Neural cell (in vitro differentiated cells): ENCODE results near the gene MYOM1. TPM values are rescaled to one million over a fixed set of nuclear protein-coding genes. Genes with fewer than 3 reads are reported as not detected.

Experiments used
- H2AFZ ChIP-seq: fragments of 200-600, 300-800 bp; sonication (generic), shearing (Covaris generic); 2 replicates; pipeline ENCODE4 v1.6.0; 2014; ENCODE audit warnings: low read depth, mild to moderate bottlenecking, antibody characterized with exemption, low read length, moderate library complexity
- H3F3A ChIP-seq: fragments of 200-600 bp; shearing (Covaris generic); 2 replicates; pipeline ENCODE4 v1.6.1; 2016; ENCODE audit warnings: mild to moderate bottlenecking, moderate library complexity, mixed read lengths, antibody characterized with exemption, low read length; ENCODE audit not compliant: insufficient read depth, poor library complexity, severe bottlenecking
- H3K27ac ChIP-seq: fragments of 200-600, 300-800 bp; sonication (generic), shearing (Covaris generic); 2 replicates; pipeline ENCODE4 v1.5.1; 2014; ENCODE audit warnings: mild to moderate bottlenecking, low read length, moderate library complexity
- H3K27me3 ChIP-seq: fragments of 300-800, 200-600 bp; sonication (generic), shearing (Covaris generic); 2 replicates; pipeline ENCODE4 v1.6.0; 2014; ENCODE audit warnings: mild to moderate bottlenecking, low read depth, low read length, moderate library complexity; ENCODE audit not compliant: insufficient read depth
- H3K36me3 ChIP-seq: fragments of 300-800, 200-600 bp; sonication (generic), shearing (Covaris generic); 2 replicates; pipeline ENCODE4 v1.5.1; 2014; ENCODE audit warnings: mild to moderate bottlenecking, antibody characterized with exemption, low read length, moderate library complexity; ENCODE audit not compliant: insufficient read depth
- H3K4me2 ChIP-seq: fragments of 300-800, 200-600 bp; sonication (generic), shearing (Covaris generic); 2 replicates; pipeline ENCODE4 v1.6.0; 2014; ENCODE audit warnings: mild to moderate bottlenecking, low read length
- H3K4me3 ChIP-seq: fragments of 300-800, 200-600 bp; sonication (generic), shearing (Covaris generic); 2 replicates; pipeline ENCODE4 v1.5.1; 2014; ENCODE audit warnings: mild to moderate bottlenecking, low read length, moderate library complexity
- H3K79me2 ChIP-seq: fragments of 200-600 bp; shearing (Covaris generic); replicated peaks from 2 replicates; pipeline ENCODE4 v1.6.0; 2014; ENCODE audit warnings: mild to moderate bottlenecking, low read length, moderate library complexity; ENCODE audit not compliant: insufficient read depth
- H3K9ac ChIP-seq: fragments of 300-800, 200-600 bp; sonication (generic), shearing (Covaris generic); 2 replicates; pipeline ENCODE4 v1.6.1; 2016; ENCODE audit warnings: mild to moderate bottlenecking, low read length, mixed read lengths
- H3K9me2 ChIP-seq: fragments of 200-600 bp; shearing (Covaris generic); 2 replicates; pipeline ENCODE4 v1.6.1; 2016; ENCODE audit warnings: mild to moderate bottlenecking, low read length, mixed read lengths; ENCODE audit not compliant: insufficient read depth
- H3K9me3 ChIP-seq: fragments of 200-600, 300-800 bp; sonication (generic), shearing (Covaris generic); 2 replicates; pipeline ENCODE4 v1.6.1; 2016; ENCODE audit warnings: mild to moderate bottlenecking, mixed run types, low read length, moderate library complexity, mixed read lengths
- H4K20me1 ChIP-seq: fragments of 200-600 bp; shearing (Covaris generic); 2 replicates; pipeline ENCODE4 v1.6.1; 2016; ENCODE audit warnings: mild to moderate bottlenecking, mixed run types; ENCODE audit not compliant: insufficient read depth
- CTCF ChIP-seq: fragments of 450-650 bp; IDR thresholded peaks from 2 replicates; pipeline ENCODE4 v1.5.1; 2014; ENCODE audit warnings: antibody characterized with exemption, mild to moderate bottlenecking, moderate library complexity; ENCODE audit not compliant: poor library complexity, severe bottlenecking
- EP300 ChIP-seq: fragments of 450-650 bp; conservative IDR thresholded peaks from 2 replicates; pipeline ENCODE4 v1.6.1; 2014; ENCODE audit warnings: antibody characterized with exemption, mild to moderate bottlenecking, moderate library complexity; ENCODE audit not compliant: poor library complexity, severe bottlenecking
- EZH2 ChIP-seq: fragments of 200-600, 300-800 bp; shearing (Covaris generic), sonication (generic); IDR thresholded peaks from 2 replicates; pipeline ENCODE4 v1.6.1; 2014; ENCODE audit warnings: antibody characterized with exemption, low read length, borderline replicate concordance, mild to moderate bottlenecking; ENCODE audit not compliant: insufficient read depth, poor library complexity, severe bottlenecking
- MXI1 ChIP-seq: fragments of 450-650 bp; conservative IDR thresholded peaks from 2 replicates; pipeline ENCODE4 v1.6.1; 2014; ENCODE audit warnings: antibody characterized with exemption, mild to moderate bottlenecking; ENCODE audit not compliant: poor library complexity, severe bottlenecking
- POLR2AphosphoS5 ChIP-seq: IDR thresholded peaks from 2 replicates; pipeline ENCODE4 v1.6.1; 2012
- RAD21 ChIP-seq: fragments of 450-650 bp; conservative IDR thresholded peaks from 2 replicates; pipeline ENCODE4 v1.6.1; 2014; ENCODE audit warnings: antibody characterized with exemption, mild to moderate bottlenecking, moderate library complexity
- REST ChIP-seq: IDR thresholded peaks from 2 replicates; pipeline ENCODE4 v1.6.1; 2012; ENCODE audit warnings: borderline replicate concordance
- SMC3 ChIP-seq: fragments of 450-650 bp; conservative IDR thresholded peaks from 2 replicates; pipeline ENCODE4 v1.6.1; 2014; ENCODE audit warnings: antibody characterized with exemption, mild to moderate bottlenecking, moderate library complexity; ENCODE audit not compliant: poor library complexity
- TAF1 ChIP-seq: IDR thresholded peaks from 2 replicates; pipeline ENCODE4 v1.6.1; 2012; ENCODE audit warnings: low read depth
- polyA plus RNA-seq: library from polyadenylated mRNA; depleted of rRNA; stranded (reverse); fragments of >200 nt; gene quantifications from 2 replicates; pipeline ENCODE4 v1.2.3, GENCODE V29; 2014

The MYOM1 gene
- polyA plus RNA-seq, 1 donor from 2014 or later = 1.7 TPM

GRCh38 chr18:3054780-3055179 is 165.0 kb downstream of the MYOM1 start:
- Histone ChIP-seq H3K9me3 (no peaks in the 10 kb centered on the region), H3K27me3 (no peaks in the 10 kb centered on the region), H3K9me2 (no peaks in the 10 kb centered on the region), H3K4me3 (no peak overlapping the region), H2AFZ (no peak overlapping the region), H3K4me2 (no peak overlapping the region), H4K20me1 (no peaks in the 10 kb centered on the region), H3K36me3 (no peaks in the 10 kb centered on the region), H3F3A (no peaks in the 10 kb centered on the region), H3K9ac (no peak overlapping the region), H3K79me2 (no peaks in the 10 kb centered on the region), H3K27ac (no peak overlapping the region)
- TF ChIP-seq POLR2AphosphoS5 (no peak), EZH2 (no peak)

DNA sequence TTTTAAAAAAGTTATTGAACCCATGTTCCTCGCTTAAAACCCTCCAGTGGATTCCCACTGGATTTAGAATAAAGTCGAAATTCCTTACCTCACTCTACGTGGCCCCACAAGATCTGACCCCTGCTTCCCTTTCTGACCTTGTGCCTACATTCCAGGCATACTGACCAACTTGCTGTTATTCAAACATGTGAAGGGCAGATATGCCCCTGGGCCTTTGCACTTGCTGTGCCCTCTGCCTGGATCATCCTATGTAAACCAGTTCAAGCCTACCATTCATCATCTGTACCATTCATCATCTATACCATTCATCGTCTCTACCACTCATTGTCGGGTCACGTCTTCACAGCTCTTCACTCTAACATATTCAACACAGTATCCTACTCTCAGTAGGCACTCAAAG is 165.6 kb downstream of the MYOM1 start:
- no peak overlapping the region for H2AFZ ChIP-seq
- H3K4me3 ChIP-seq = no peak overlapping the region
- no peaks in the 10 kb centered on the region for H3F3A ChIP-seq
- no peaks in the 10 kb centered on the region for H3K9me2 ChIP-seq
- no peak overlapping the region for H3K9ac ChIP-seq
- H4K20me1 ChIP-seq = no peaks in the 10 kb centered on the region
- no peaks in the 10 kb centered on the region for H3K9me3 ChIP-seq
- no peak for TF ChIP-seq RAD21
- TF ChIP-seq MXI1 = no peak
- TF ChIP-seq CTCF = no peak
- no peak for TF ChIP-seq EP300
- no peak for TF ChIP-seq EZH2
- no peak for TF ChIP-seq REST
- TF ChIP-seq POLR2AphosphoS5 = no peak
- TF ChIP-seq TAF1 = no peak
- no peak for TF ChIP-seq SMC3
- no peak overlapping the region for H3K27ac ChIP-seq
- no peaks in the 10 kb centered on the region for H3K79me2 ChIP-seq
- no peaks in the 10 kb centered on the region for H3K27me3 ChIP-seq
- no peak overlapping the region for H3K4me2 ChIP-seq
- no peaks in the 10 kb centered on the region for H3K36me3 ChIP-seq

DNA sequence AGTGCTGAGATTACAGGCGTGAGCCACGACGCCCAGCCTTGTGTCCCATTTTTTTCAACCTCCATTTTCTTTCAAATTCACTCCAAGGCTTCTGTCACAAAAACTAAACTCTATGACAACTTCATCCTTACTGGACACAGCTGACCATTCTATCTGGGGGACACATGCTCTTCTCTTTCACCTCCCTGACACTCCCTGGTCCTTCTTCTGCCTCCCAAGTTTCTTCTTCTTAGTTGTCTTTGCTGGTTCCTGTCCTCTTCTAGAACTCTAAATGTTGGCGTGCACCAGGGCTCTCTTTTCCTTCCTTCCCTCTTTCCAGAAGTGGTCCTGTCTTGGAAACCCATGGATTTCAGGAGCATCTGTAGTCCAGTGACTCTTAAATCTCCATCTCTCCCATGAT is 166.7 kb downstream of the MYOM1 start:
- Histone ChIP-seq H3K27me3 (no peaks in the 10 kb centered on the region), H3K9me3 (no peaks in the 10 kb centered on the region), H3F3A (no peaks in the 10 kb centered on the region), H3K36me3 (no peaks in the 10 kb centered on the region), H3K4me3 (no peak overlapping the region), H3K9me2 (no peaks in the 10 kb centered on the region), H4K20me1 (no peaks in the 10 kb centered on the region), H3K79me2 (no peaks in the 10 kb centered on the region), H3K4me2 (no peak overlapping the region), H3K9ac (no peak overlapping the region), H2AFZ (no peak overlapping the region), H3K27ac (no peak overlapping the region)
- TF ChIP-seq CTCF (no peak), POLR2AphosphoS5 (no peak), SMC3 (no peak), EP300 (no peak), RAD21 (no peak), TAF1 (no peak), MXI1 (no peak), REST (no peak), EZH2 (no peak)
